Neural cell (in vitro differentiated cells): ENCODE data around the gene AK5. TPM values are rescaled to one million over a fixed set of nuclear protein-coding genes. Genes with fewer than 3 reads are reported as not detected.

Source experiments
- H2AFZ ChIP-seq: fragments of 200-600, 300-800 bp; sonication (generic), shearing (Covaris generic); 2 replicates; pipeline ENCODE4 v1.6.0; 2014; ENCODE audit warnings: low read depth, mild to moderate bottlenecking, antibody characterized with exemption, low read length, moderate library complexity
- H3F3A ChIP-seq: fragments of 200-600 bp; shearing (Covaris generic); 2 replicates; pipeline ENCODE4 v1.6.1; 2016; ENCODE audit warnings: mild to moderate bottlenecking, moderate library complexity, mixed read lengths, antibody characterized with exemption, low read length; ENCODE audit not compliant: insufficient read depth, poor library complexity, severe bottlenecking
- H3K27ac ChIP-seq: fragments of 200-600, 300-800 bp; sonication (generic), shearing (Covaris generic); 2 replicates; pipeline ENCODE4 v1.5.1; 2014; ENCODE audit warnings: mild to moderate bottlenecking, low read length, moderate library complexity
- H3K27me3 ChIP-seq: fragments of 300-800, 200-600 bp; sonication (generic), shearing (Covaris generic); 2 replicates; pipeline ENCODE4 v1.6.0; 2014; ENCODE audit warnings: mild to moderate bottlenecking, low read depth, low read length, moderate library complexity; ENCODE audit not compliant: insufficient read depth
- H3K36me3 ChIP-seq: fragments of 300-800, 200-600 bp; sonication (generic), shearing (Covaris generic); 2 replicates; pipeline ENCODE4 v1.5.1; 2014; ENCODE audit warnings: mild to moderate bottlenecking, antibody characterized with exemption, low read length, moderate library complexity; ENCODE audit not compliant: insufficient read depth
- H3K4me2 ChIP-seq: fragments of 300-800, 200-600 bp; sonication (generic), shearing (Covaris generic); 2 replicates; pipeline ENCODE4 v1.6.0; 2014; ENCODE audit warnings: mild to moderate bottlenecking, low read length
- H3K4me3 ChIP-seq: fragments of 300-800, 200-600 bp; sonication (generic), shearing (Covaris generic); 2 replicates; pipeline ENCODE4 v1.5.1; 2014; ENCODE audit warnings: mild to moderate bottlenecking, low read length, moderate library complexity
- H3K79me2 ChIP-seq: fragments of 200-600 bp; shearing (Covaris generic); replicated peaks from 2 replicates; pipeline ENCODE4 v1.6.0; 2014; ENCODE audit warnings: mild to moderate bottlenecking, low read length, moderate library complexity; ENCODE audit not compliant: insufficient read depth
- H3K9ac ChIP-seq: fragments of 300-800, 200-600 bp; sonication (generic), shearing (Covaris generic); 2 replicates; pipeline ENCODE4 v1.6.1; 2016; ENCODE audit warnings: mild to moderate bottlenecking, low read length, mixed read lengths
- H3K9me2 ChIP-seq: fragments of 200-600 bp; shearing (Covaris generic); 2 replicates; pipeline ENCODE4 v1.6.1; 2016; ENCODE audit warnings: mild to moderate bottlenecking, low read length, mixed read lengths; ENCODE audit not compliant: insufficient read depth
- H3K9me3 ChIP-seq: fragments of 200-600, 300-800 bp; sonication (generic), shearing (Covaris generic); 2 replicates; pipeline ENCODE4 v1.6.1; 2016; ENCODE audit warnings: mild to moderate bottlenecking, mixed run types, low read length, moderate library complexity, mixed read lengths
- H4K20me1 ChIP-seq: fragments of 200-600 bp; shearing (Covaris generic); 2 replicates; pipeline ENCODE4 v1.6.1; 2016; ENCODE audit warnings: mild to moderate bottlenecking, mixed run types; ENCODE audit not compliant: insufficient read depth
- CTCF ChIP-seq: fragments of 450-650 bp; IDR thresholded peaks from 2 replicates; pipeline ENCODE4 v1.5.1; 2014; ENCODE audit warnings: antibody characterized with exemption, mild to moderate bottlenecking, moderate library complexity; ENCODE audit not compliant: poor library complexity, severe bottlenecking
- EP300 ChIP-seq: fragments of 450-650 bp; conservative IDR thresholded peaks from 2 replicates; pipeline ENCODE4 v1.6.1; 2014; ENCODE audit warnings: antibody characterized with exemption, mild to moderate bottlenecking, moderate library complexity; ENCODE audit not compliant: poor library complexity, severe bottlenecking
- EZH2 ChIP-seq: fragments of 200-600, 300-800 bp; shearing (Covaris generic), sonication (generic); IDR thresholded peaks from 2 replicates; pipeline ENCODE4 v1.6.1; 2014; ENCODE audit warnings: antibody characterized with exemption, low read length, borderline replicate concordance, mild to moderate bottlenecking; ENCODE audit not compliant: insufficient read depth, poor library complexity, severe bottlenecking
- MXI1 ChIP-seq: fragments of 450-650 bp; conservative IDR thresholded peaks from 2 replicates; pipeline ENCODE4 v1.6.1; 2014; ENCODE audit warnings: antibody characterized with exemption, mild to moderate bottlenecking; ENCODE audit not compliant: poor library complexity, severe bottlenecking
- POLR2AphosphoS5 ChIP-seq: IDR thresholded peaks from 2 replicates; pipeline ENCODE4 v1.6.1; 2012
- RAD21 ChIP-seq: fragments of 450-650 bp; conservative IDR thresholded peaks from 2 replicates; pipeline ENCODE4 v1.6.1; 2014; ENCODE audit warnings: antibody characterized with exemption, mild to moderate bottlenecking, moderate library complexity
- REST ChIP-seq: IDR thresholded peaks from 2 replicates; pipeline ENCODE4 v1.6.1; 2012; ENCODE audit warnings: borderline replicate concordance
- SMC3 ChIP-seq: fragments of 450-650 bp; conservative IDR thresholded peaks from 2 replicates; pipeline ENCODE4 v1.6.1; 2014; ENCODE audit warnings: antibody characterized with exemption, mild to moderate bottlenecking, moderate library complexity; ENCODE audit not compliant: poor library complexity
- TAF1 ChIP-seq: IDR thresholded peaks from 2 replicates; pipeline ENCODE4 v1.6.1; 2012; ENCODE audit warnings: low read depth
- polyA plus RNA-seq: library from polyadenylated mRNA; depleted of rRNA; stranded (reverse); fragments of >200 nt; gene quantifications from 2 replicates; pipeline ENCODE4 v1.2.3, GENCODE V29; 2014

Gene AK5
- polyA plus RNA-seq, 1 donor from 2014 or later, result 7.1 TPM

GRCh38 chr1:77473690-77474089 is 191.9 kb downstream of the AK5 start:
- no peaks in the 10 kb centered on the region for H3F3A ChIP-seq
- H3K36me3 ChIP-seq, result no peaks in the 10 kb centered on the region
- no peak overlapping the region for H3K4me2 ChIP-seq
- no peak overlapping the region for H3K4me3 ChIP-seq
- no peak overlapping the region for H3K9ac ChIP-seq
- TF ChIP-seq CTCF (no peak), EP300 (no peak), RAD21 (no peak), TAF1 (no peak), MXI1 (no peak)
- no peaks in the 10 kb centered on the region for H3K79me2 ChIP-seq
- H4K20me1 ChIP-seq, result no peaks in the 10 kb centered on the region
- no peaks in the 10 kb centered on the region for H3K27me3 ChIP-seq
- no peaks in the 10 kb centered on the region for H3K9me2 ChIP-seq
- H2AFZ ChIP-seq, result no peak overlapping the region
- no peaks in the 10 kb centered on the region for H3K9me3 ChIP-seq
- no peak overlapping the region for H3K27ac ChIP-seq

- Histone ChIP-seq H3K27me3 (no peaks in the 10 kb centered on the region), H2AFZ (no peak overlapping the region), H3K4me3 (no peak overlapping the region), H3K79me2 (no peaks in the 10 kb centered on the region), H3K36me3 (no peaks in the 10 kb centered on the region), H4K20me1 (no peaks in the 10 kb centered on the region), H3K4me2 (no peak overlapping the region), H3K27ac (no peak overlapping the region), H3K9ac (no peak overlapping the region), H3F3A (no peaks in the 10 kb centered on the region), H3K9me2 (no peaks in the 10 kb centered on the region), H3K9me3 (no peaks in the 10 kb centered on the region)
- no peak for TF ChIP-seq CTCF
- no peak for TF ChIP-seq REST
- no peak for TF ChIP-seq MXI1
- no peak for TF ChIP-seq RAD21
- TF ChIP-seq TAF1, result no peak
- TF ChIP-seq EP300, result no peak
- no peak for TF ChIP-seq POLR2AphosphoS5
- no peak for TF ChIP-seq SMC3
- TF ChIP-seq EZH2, result no peak
These were observed 193.8 kb downstream of the AK5 start for GRCh38 chr1:77475641-77476040.
